ENCODE results near the gene PSTPIP2. TPM values are rescaled to one million over a fixed set of nuclear protein-coding genes. Genes with fewer than 3 reads are reported as not detected.

The PSTPIP2 gene
- total RNA-seq, 3 donors from 2014 or later (not counting 1 experiment from before 2014, with no cell fraction given), result 34.7 to 55.0 (median 46.9) TPM

DNA sequence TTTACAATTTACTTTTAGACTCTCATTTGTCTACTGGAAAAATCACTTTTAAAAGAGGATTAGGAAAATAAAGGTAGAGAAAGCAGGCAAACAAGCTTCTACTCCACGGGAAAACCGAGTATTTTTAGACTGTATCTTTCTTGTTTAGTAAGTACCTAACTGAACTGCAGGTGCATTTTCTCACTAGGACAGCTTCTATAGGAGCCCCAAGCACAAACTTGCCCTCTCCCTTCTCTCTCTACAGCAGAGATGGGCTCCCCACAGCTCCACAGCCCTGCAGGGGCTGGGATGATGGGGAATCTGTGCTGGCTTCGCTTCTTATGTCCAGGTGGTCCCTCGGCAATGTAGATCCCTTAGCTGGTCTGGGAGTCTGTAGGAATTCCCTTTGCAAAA is 16.2 kb downstream of the PSTPIP2 start:
- Mint-ChIP-seq H3K36me3 (no peaks in the 10 kb centered on the region), H3K27me3 (ENCODE audit: low read depth in 2 of 2) (no peaks in the 10 kb centered on the region), H3K4me1 (peaks cover 54 to 57% of the 10 kb centered on the region in 2 donors), H3K4me3 (peak overlapping the region; percentile 83), H3K9me3 (no peaks in the 10 kb centered on the region), H3K27ac (peak overlapping the region; percentile 89 to 97)
- Histone ChIP-seq H3K4me1 (ENCODE audit: control insufficient read depth, insufficient read depth, low read length) (peaks cover 27% of the 10 kb centered on the region), H3K27ac (ENCODE audit: low read length) (peak overlapping the region; percentile 88), H3K27me3 (ENCODE audit: control insufficient read depth, insufficient read depth, low read length) (no peaks in the 10 kb centered on the region), H3K4me3 (ENCODE audit: low read length) (no peak overlapping the region), H3K36me3 (ENCODE audit: control insufficient read depth, insufficient read depth, low read length) (no peaks in the 10 kb centered on the region), H3K9me3 (ENCODE audit: control insufficient read depth, insufficient read depth, low read length) (no peaks in the 10 kb centered on the region)
- DNase-seq (no peak), ATAC-seq (peak in 2 of 3 donors; percentile 17 to 30)
- TF ChIP-seq, protein P1, sequence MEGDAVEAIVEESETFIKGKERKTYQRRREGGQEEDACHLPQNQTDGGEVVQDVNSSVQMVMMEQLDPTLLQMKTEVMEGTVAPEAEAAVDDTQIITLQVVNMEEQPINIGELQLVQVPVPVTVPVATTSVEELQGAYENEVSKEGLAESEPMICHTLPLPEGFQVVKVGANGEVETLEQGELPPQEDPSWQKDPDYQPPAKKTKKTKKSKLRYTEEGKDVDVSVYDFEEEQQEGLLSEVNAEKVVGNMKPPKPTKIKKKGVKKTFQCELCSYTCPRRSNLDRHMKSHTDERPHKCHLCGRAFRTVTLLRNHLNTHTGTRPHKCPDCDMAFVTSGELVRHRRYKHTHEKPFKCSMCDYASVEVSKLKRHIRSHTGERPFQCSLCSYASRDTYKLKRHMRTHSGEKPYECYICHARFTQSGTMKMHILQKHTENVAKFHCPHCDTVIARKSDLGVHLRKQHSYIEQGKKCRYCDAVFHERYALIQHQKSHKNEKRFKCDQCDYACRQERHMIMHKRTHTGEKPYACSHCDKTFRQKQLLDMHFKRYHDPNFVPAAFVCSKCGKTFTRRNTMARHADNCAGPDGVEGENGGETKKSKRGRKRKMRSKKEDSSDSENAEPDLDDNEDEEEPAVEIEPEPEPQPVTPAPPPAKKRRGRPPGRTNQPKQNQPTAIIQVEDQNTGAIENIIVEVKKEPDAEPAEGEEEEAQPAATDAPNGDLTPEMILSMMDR (IDR thresholded peaks at IDR 0.05), result no peak
- WGBS (ENCODE audit: insufficient coverage), result 44% methylated on average over 4 of the region's 4 CpGs
- intact Hi-C loops (cut with micrococcal nuclease), result loop anchor here (2.0 kb wide), 1 partner anchor 15 kb away; no protein-coding TSS in a partner anchor

DNA sequence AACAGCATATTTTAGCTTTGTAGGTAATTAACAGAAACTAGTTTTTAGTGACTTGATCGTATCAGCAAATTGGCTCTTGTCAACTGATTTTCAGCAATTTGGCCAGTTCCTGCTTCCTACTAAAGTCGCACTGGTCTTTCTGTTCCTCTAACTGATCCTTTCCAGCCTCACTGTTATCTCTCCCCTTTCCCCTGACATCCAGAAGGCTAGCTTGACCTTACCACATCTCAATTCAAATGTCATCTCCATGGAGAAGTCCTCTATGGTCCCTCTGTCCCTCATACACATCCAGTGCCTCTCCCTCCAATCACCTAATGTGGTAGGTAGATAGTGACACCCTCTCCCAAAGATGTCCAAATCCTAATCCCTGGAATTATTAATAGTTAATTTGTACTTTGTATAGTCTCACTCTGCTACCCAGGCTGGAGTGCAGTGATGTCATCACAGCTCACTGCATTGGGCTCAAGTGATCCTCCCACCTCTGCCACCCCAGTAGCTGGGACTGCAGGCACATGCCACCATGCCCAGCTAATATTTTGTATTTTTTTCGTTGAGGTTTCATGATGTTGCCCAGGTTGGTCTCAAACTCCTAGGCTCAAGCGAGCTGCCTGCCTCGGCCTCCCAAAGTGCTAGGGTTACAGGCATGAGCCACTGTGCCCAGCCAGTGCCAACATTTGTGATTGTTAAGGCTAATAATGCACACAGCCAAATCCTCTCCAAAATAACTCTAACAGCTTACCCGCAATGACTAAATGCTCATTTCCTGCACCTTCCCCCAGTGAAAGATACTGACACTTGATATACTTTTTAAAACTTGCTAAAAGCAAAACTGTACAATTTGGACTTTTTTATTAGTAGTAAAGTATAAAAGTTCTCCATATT is 16.9 kb downstream of the PSTPIP2 start:
- Mint-ChIP-seq H3K36me3 (no peaks in the 10 kb centered on the region), H3K27ac (peak overlapping the region; percentile 89 to 97), H3K9me3 (no peaks in the 10 kb centered on the region), H3K27me3 (ENCODE audit: low read depth in 2 of 2) (no peaks in the 10 kb centered on the region), H3K4me1 (peaks cover 49 to 51% of the 10 kb centered on the region in 2 donors), H3K4me3 (peak overlapping the region; percentile 83)
- DNase-seq (peak; percentile 23 to 48), ATAC-seq (peak; percentile 86 to 94 (median 92))
- TF ChIP-seq, protein P1 (IDR thresholded peaks at IDR 0.05), result no peak
- Histone ChIP-seq H3K27me3 (ENCODE audit: control insufficient read depth, insufficient read depth, low read length) (no peaks in the 10 kb centered on the region), H3K4me3 (ENCODE audit: low read length) (no peak overlapping the region), H3K27ac (ENCODE audit: low read length) (peak overlapping the region; percentile 88), H3K4me1 (ENCODE audit: control insufficient read depth, insufficient read depth, low read length) (peaks cover 22% of the 10 kb centered on the region), H3K36me3 (ENCODE audit: control insufficient read depth, insufficient read depth, low read length) (no peaks in the 10 kb centered on the region), H3K9me3 (ENCODE audit: control insufficient read depth, insufficient read depth, low read length) (no peaks in the 10 kb centered on the region)
- intact Hi-C loops (cut with micrococcal nuclease), result loop anchor here (2.0 kb wide), 1 partner anchor 16 kb away; no protein-coding TSS in a partner anchor
- WGBS (ENCODE audit: insufficient coverage), result 34% methylated on average over 6 of the region's 6 CpGs

DNA sequence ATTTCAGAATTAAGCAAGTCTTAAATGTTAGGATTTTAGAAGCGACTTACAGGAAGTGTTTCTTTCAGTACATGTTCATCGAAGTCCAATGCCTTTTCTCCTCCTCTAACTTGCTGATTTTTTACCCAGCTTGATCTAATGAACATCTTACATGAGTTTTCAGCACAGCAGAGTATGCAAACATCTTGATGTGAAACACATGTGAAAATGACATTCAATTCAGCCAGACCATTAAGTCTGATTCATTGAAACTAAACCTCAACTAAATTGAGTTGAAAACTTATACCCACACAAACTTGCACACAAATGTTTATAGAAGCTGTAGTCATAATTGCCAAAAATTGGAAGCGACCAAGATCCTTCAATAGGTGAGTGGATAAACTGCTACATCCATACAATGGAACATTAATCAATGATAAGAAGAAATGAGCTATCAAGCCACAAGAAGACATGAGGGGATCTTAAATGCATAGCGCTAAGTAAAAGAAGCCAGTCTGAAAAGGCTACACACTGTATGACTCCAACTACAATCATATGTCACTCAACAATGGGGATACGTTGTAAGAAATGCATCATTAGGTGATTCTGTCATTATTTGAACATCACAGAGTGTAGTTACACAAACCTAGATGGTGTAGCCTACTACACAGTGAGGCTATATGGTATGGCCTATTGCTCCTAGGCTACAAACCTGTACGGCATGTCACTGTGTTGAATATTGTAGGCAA is 18.5 kb downstream of the PSTPIP2 start:
- H3K27ac ChIP-seq (ENCODE audit: low read length), result no peak overlapping the region
- peak overlapping the region; percentile 57 to 97 for H3K27ac Mint-ChIP-seq
- no peak overlapping the region for H3K4me3 ChIP-seq (ENCODE audit: low read length)
- 86% methylated on average over 4 of the region's 6 CpGs for WGBS (ENCODE audit: insufficient coverage)
- peaks cover 22% of the 10 kb centered on the region for H3K4me1 ChIP-seq (ENCODE audit: control insufficient read depth, insufficient read depth, low read length)
- H3K4me1 Mint-ChIP-seq, result peaks cover 49% of the 10 kb centered on the region in 2 donors
- no peaks in the 10 kb centered on the region for H3K9me3 Mint-ChIP-seq
- no peaks in the 10 kb centered on the region for H3K36me3 ChIP-seq (ENCODE audit: control insufficient read depth, insufficient read depth, low read length)
- no peaks in the 10 kb centered on the region for H3K27me3 Mint-ChIP-seq (ENCODE audit: low read depth in 2 of 2)
- H3K9me3 ChIP-seq (ENCODE audit: control insufficient read depth, insufficient read depth, low read length), result no peaks in the 10 kb centered on the region
- H3K4me3 Mint-ChIP-seq, result no peak overlapping the region
- DNase-seq, result no peak
- H3K27me3 ChIP-seq (ENCODE audit: control insufficient read depth, insufficient read depth, low read length), result no peaks in the 10 kb centered on the region
- TF ChIP-seq, protein P1 (IDR thresholded peaks at IDR 0.05), result no peak
- intact Hi-C loops (cut with micrococcal nuclease), result loop anchor here (2.0 kb wide), 1 partner anchor 17 kb away; no protein-coding TSS in a partner anchor
- ATAC-seq, result no peak
- H3K36me3 Mint-ChIP-seq, result no peaks in the 10 kb centered on the region

Data from natural killer cell (primary cell).